GM12878 (cell line): ENCODE results near the gene RECK. TPM values are rescaled to one million over a fixed set of nuclear protein-coding genes. Genes with fewer than 3 reads are reported as not detected.

Experiments used
- ATAC-seq: fragments of 200-7000 bp; cut with Tn5 transposase; 3 replicates; pipeline ENCODE4 v1.9.1; 2020; ENCODE audit warnings: mild to moderate bottlenecking, moderate library complexity
- BruUV-seq: library from RNA; stranded (reverse); fragments of 400-500 nt; replicated peaks from 2 replicates; lab custom pipeline; 2021; lab: Mats Ljungman, UMichigan
- CTCF ChIA-PET: fragments of 300-600 bp; sonication (Branson Sonifier 250); formaldehyde crosslinking; extraction: SDS; loops from one replicate; lab custom pipeline; 2021; ENCODE audit warnings: inconsistent platforms; lab: Yijun Ruan, JAX
- POLR2A ChIA-PET: fragments of 350-600 bp; formaldehyde crosslinking; extraction: SDS; loops from one replicate; lab custom pipeline; 2021; ENCODE audit warnings: inconsistent platforms; lab: Charles Lee
- RAD21 ChIA-PET: fragments of 300-600 bp; sonication (Branson Sonifier 250); formaldehyde crosslinking; loops from one replicate; lab custom pipeline; 2023; ENCODE audit warnings: antibody characterized with exemption; ENCODE audit not compliant: unreplicated experiment; lab: Charles Lee
- SMC1A ChIA-PET: fragments of 300-600 bp; sonication (Branson Sonifier 250); formaldehyde crosslinking; loops from one replicate; lab custom pipeline; 2023; ENCODE audit not compliant: unreplicated experiment, uncharacterized antibody; lab: Charles Lee
- DNase-seq: peaks from one replicate; pipeline ENCODE4 v3.0.0-alpha.2; 2011; ENCODE audit warnings: low read depth, low spot score
- FAIRE-seq: peaks from 3 replicates; lab custom pipeline; 2011; peaks lifted over from hg19 to GRCh38; lab: Jason Lieb, UNC
- H2AFZ ChIP-seq: 2 replicates; pipeline ENCODE4 v1.6.0; 2011; ENCODE audit warnings: low read depth, low read length, control low read depth; ENCODE audit not compliant: control insufficient read depth
- H3K27ac ChIP-seq: 2 replicates; pipeline ENCODE4 v1.5.1; 2011; ENCODE audit warnings: control low read depth; ENCODE audit not compliant: control insufficient read depth, insufficient read depth
- H3K27me3 ChIP-seq, 2 experiments: replicated peaks in 1 of 2; 2 replicates each; pipeline versions ENCODE4 v1.6.0 to v1.6.1; 2011; ENCODE audit warnings: low read length in 1 of 2; ENCODE audit not compliant: control insufficient read depth in 2 of 2, insufficient read depth in 2 of 2
- H3K36me3 ChIP-seq, 2 experiments: 2 replicates each; pipeline ENCODE4 v1.5.1; 2011; ENCODE audit warnings: low read length in 1 of 2; ENCODE audit not compliant: control insufficient read depth in 2 of 2, insufficient read depth in 2 of 2
- H3K4me1 ChIP-seq: 2 replicates; pipeline ENCODE4 v1.6.1; 2011; ENCODE audit warnings: mild to moderate bottlenecking, low read length, moderate library complexity, mixed read lengths; ENCODE audit not compliant: control insufficient read depth, insufficient read depth
- H3K4me2 ChIP-seq: 2 replicates; pipeline ENCODE4 v1.6.0; 2011; ENCODE audit warnings: control low read depth; ENCODE audit not compliant: control insufficient read depth, insufficient read depth
- H3K4me3 ChIP-seq: fragments of 200-600 bp; sonication (generic); 2 replicates; pipeline ENCODE4 v1.5.1; 2016
- H3K79me2 ChIP-seq: 2 replicates; pipeline ENCODE4 v1.6.0; 2011; ENCODE audit warnings: low read length; ENCODE audit not compliant: control insufficient read depth, insufficient read depth
- H3K9ac ChIP-seq: 2 replicates; pipeline ENCODE4 v1.8.0; 2011; ENCODE audit warnings: low read length, control low read depth, mixed read lengths; ENCODE audit not compliant: control insufficient read depth, insufficient read depth
- H3K9me3 ChIP-seq: replicated peaks from 3 replicates; pipeline ENCODE4 v1.5.1; 2011; ENCODE audit warnings: mild to moderate bottlenecking, low read length; ENCODE audit not compliant: control insufficient read depth, insufficient read depth
- H4K20me1 ChIP-seq: 2 replicates; pipeline ENCODE4 v1.6.0; 2011; ENCODE audit not compliant: control insufficient read depth, insufficient read depth
- CHD1 ChIP-seq: IDR thresholded peaks from 2 replicates; pipeline ENCODE4 v1.6.1; 2012; ENCODE audit warnings: low read depth, low read length, improper control_type of control experiment
- EP300 ChIP-seq, 2 experiments: fragments of 150-350 bp in 1 of 2; IDR thresholded peaks; 2 replicates each; pipeline ENCODE4 v1.6.1; 2011 to 2012; ENCODE audit warnings: low read depth in 2 of 2, low read length in 2 of 2, borderline replicate concordance in 1 of 2, improper control_type of control experiment in 1 of 2, inconsistent platforms in 1 of 2; ENCODE audit not compliant: control insufficient read depth in 1 of 2
- HCFC1 ChIP-seq: fragments of 150-350 bp; IDR thresholded peaks from 2 replicates; pipeline ENCODE4 v1.6.1; 2014; ENCODE audit warnings: low read length
- KLF5 ChIP-seq: fragments of 450-650 bp; IDR thresholded peaks from 2 replicates; pipeline ENCODE4 v1.6.1; 2014; ENCODE audit warnings: mild to moderate bottlenecking; ENCODE audit not compliant: partially characterized antibody
- PML ChIP-seq: IDR thresholded peaks from 2 replicates; pipeline ENCODE4 v1.6.1; 2012; ENCODE audit warnings: low read length, inconsistent platforms
- RAD51 ChIP-seq: fragments of 450-650 bp; IDR thresholded peaks from 2 replicates; pipeline ENCODE4 v1.6.1; 2016; ENCODE audit warnings: moderate library complexity, mild to moderate bottlenecking, inconsistent platforms
- SMAD1 ChIP-seq: fragments of 450-650 bp; IDR thresholded peaks from 2 replicates; pipeline ENCODE4 v1.6.1; 2018; ENCODE audit warnings: mild to moderate bottlenecking, low read depth; ENCODE audit not compliant: partially characterized antibody
- SRF ChIP-seq, 2 experiments: IDR thresholded peaks; 2 replicates each; pipeline ENCODE4 v1.6.1; 2011; ENCODE audit warnings: low read depth in 2 of 2, low read length in 2 of 2, mild to moderate bottlenecking in 1 of 2, moderate library complexity in 1 of 2
- ZNF217 ChIP-seq: fragments of 450-650 bp; IDR thresholded peaks from 2 replicates; pipeline ENCODE4 v1.6.1; 2017; ENCODE audit warnings: antibody characterized with exemption, mild to moderate bottlenecking
- ZNF24 ChIP-seq: fragments of 450-650 bp; IDR thresholded peaks from 2 replicates; pipeline ENCODE4 v1.6.1; 2017; ENCODE audit warnings: antibody characterized with exemption, mild to moderate bottlenecking
- ZNF384 ChIP-seq: IDR thresholded peaks from 2 replicates; pipeline ENCODE4 v1.6.1; 2012; ENCODE audit warnings: low read depth, mild to moderate bottlenecking, low read length, improper control_type of control experiment, borderline replicate concordance
- ZSCAN29 ChIP-seq: fragments of 450-650 bp; IDR thresholded peaks from 2 replicates; pipeline ENCODE4 v1.6.1; 2017; ENCODE audit warnings: mild to moderate bottlenecking, moderate library complexity
- ZZZ3 ChIP-seq: IDR thresholded peaks from 2 replicates; pipeline ENCODE4 v1.6.1; 2011; ENCODE audit warnings: low read depth; ENCODE audit not compliant: control insufficient read depth, insufficient read length
- WGBS: methylation state at CpG from one replicate; pipeline ENCODE4 v1.1.6; 2016; ENCODE audit warnings: low lambda C conversion rate; ENCODE audit not compliant: insufficient replicate concordance, insufficient coverage; ENCODE audit errors: missing lambda C conversion rate; 5-methylcytosine and 5-hydroxymethylcytosine counted together
- in situ Hi-C: fragments of 300-500 bp; cut with MboI; formaldehyde crosslinking; loops from 9 replicates; pipeline ENCODE4 v1.14.3; 2018; ENCODE audit warnings: mixed read lengths
- intact Hi-C: fragments of 100-400 bp; cut with micrococcal nuclease; formaldehyde crosslinking; loops from one replicate; pipeline ENCODE4 v1.14.2; 2022; ENCODE audit not compliant: unreplicated experiment
- polyA plus RNA-seq, 11 experiments: library from polyadenylated mRNA; depleted of rRNA in 4 of 11; unstranded in 6 of 11; stranded (reverse) in 5 of 11; fragments of >200 nt; fragmentation: Nextera tagmentation in 4 of 11; fragmentation: Illumina TruSeq in 1 of 11; extraction: Ambion mirVana in 4 of 11; extraction: Trizol in 1 of 11; gene quantifications; 1 replicate in 1 of 11; 2 replicates in 10 of 11; pipeline versions ENCODE4 v1.2.1 to v1.2.3, GENCODE V29; 2011 to 2016; ENCODE audit warnings: inconsistent platforms in 2 of 11, missing spikeins in 2 of 11, low read depth in 1 of 11
- total RNA-seq, 4 experiments: library from RNA; depleted of rRNA in 3 of 4; stranded (reverse); fragments of >200 nt in 3 of 4; fragmentation: Illumina TruSeq in 1 of 4; extraction: Trizol in 1 of 4; gene quantifications; 2 replicates each; pipeline versions ENCODE4 v1.2.1 to v1.2.3, GENCODE V29; 2013 to 2021
- TF ChIP-seq, protein P1 (sequence below): fragments of 450-650 bp; IDR thresholded peaks from 2 replicates; pipeline ENCODE4 v1.6.1; 2018; ENCODE audit warnings: borderline replicate concordance, mild to moderate bottlenecking; ENCODE audit not compliant: partially characterized antibody
- TF ChIP-seq, protein P2 (sequence below): fragments of 450-650 bp; IDR thresholded peaks from 2 replicates; pipeline ENCODE4 v1.6.1; 2016; ENCODE audit warnings: mild to moderate bottlenecking
- TF ChIP-seq, protein P3 (sequence below): fragments of 450-650 bp; IDR thresholded peaks from 2 replicates; pipeline ENCODE4 v1.6.1; 2017; ENCODE audit warnings: low read depth, mild to moderate bottlenecking, moderate library complexity

Gene RECK
- total and polyA plus RNA-seq, 10 of the 15 experiments (the other 5 are each of a cell fraction or from before 2014, with no cell fraction given): 0.02 to 0.40 (median 0.13) TPM

DNA sequence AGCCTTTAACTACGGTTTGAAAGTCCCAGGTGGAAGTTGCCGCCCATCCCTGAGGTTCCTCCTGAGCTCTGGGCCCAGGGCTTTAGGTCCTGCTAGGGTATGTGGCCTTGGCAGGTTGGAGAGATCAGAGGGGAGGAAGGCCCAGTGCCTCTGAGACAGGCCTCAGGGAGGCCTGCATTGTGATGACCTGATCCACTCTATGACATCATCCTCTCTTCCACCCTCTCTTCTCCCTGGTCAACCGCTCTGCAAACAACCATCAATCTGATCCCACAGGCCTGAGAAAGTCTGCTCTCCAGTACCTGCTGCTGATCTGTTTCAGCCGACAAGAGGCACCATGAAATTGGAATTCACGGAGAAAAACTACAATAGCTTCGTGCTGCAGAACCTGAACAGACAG is 132.5 kb downstream of the RECK start, which contains the start of gene CCIN:
CCIN (plus strand) TSS at position 223 of the 400 bp plus-strand sequence; CDS start at position 338, 115 bp downstream.
- RAD21 ChIA-PET: interaction anchor here (1.6 to 7.2 kb wide), 2 partner anchors 67 to 160 kb away, joined by 4 to 105 read pairs; no protein-coding TSS in a partner anchor
- intact Hi-C loops (loop anchor here (10.0 kb wide), 1 partner anchor 134 kb away; the partner anchor contains the start of gene RECK), in situ Hi-C loops (loop anchor here (5.0 kb wide), 1 partner anchor 67 kb away; no protein-coding TSS in a partner anchor)
- Histone ChIP-seq H3K4me2 (no peak within 1 kb of the TSS), H3K36me3 (no peaks in the 10 kb centered on the region), H4K20me1 (no peaks in the 10 kb centered on the region), H3K9ac (no peak within 1 kb of the TSS), H2AFZ (no peak within 1 kb of the TSS), H3K4me1 (peaks cover 3% of the 10 kb centered on the region; the same call in 1 of the 2 replicates), H3K4me3 (no peak within 1 kb of the TSS), H3K27ac (no peak within 1 kb of the TSS), H3K9me3 (no peaks in the 10 kb centered on the region), H3K79me2 (no peaks in the 10 kb centered on the region), H3K27me3 (no peaks in the 10 kb centered on the region; a peak in 2 of 4 replicates)
- no peak for FAIRE-seq
- BruUV-seq: no TSS peak
- CTCF ChIA-PET: interaction anchor here (0.6 to 7.8 kb wide), 4 partner anchors 9 to 146 kb away, joined by 3 to 258 read pairs (median 4); no protein-coding TSS in a partner anchor
- DNase-seq: no peak
- POLR2A ChIA-PET: no interaction called here
- SMC1A ChIA-PET: interaction anchor here (1.8 to 9.1 kb wide), 2 partner anchors 21 to 66 kb away, joined by 5 to 134 read pairs; no protein-coding TSS in a partner anchor
- no peak for ATAC-seq
- 65% methylated on average over 6 of the region's 6 CpGs for WGBS
- no peak for TF ChIP-seq KLF5
- no peak for TF ChIP-seq SMAD1
- no peak for TF ChIP-seq ZSCAN29
- TF ChIP-seq SRF (IDR thresholded peaks at IDR 0.05; ENCODE audit: low read depth in 2 of 2, low read length in 2 of 2): no peak
- no peak for TF ChIP-seq RAD51
- no peak for TF ChIP-seq ZZZ3
- no peak for TF ChIP-seq PML
- TF ChIP-seq, protein P1, sequence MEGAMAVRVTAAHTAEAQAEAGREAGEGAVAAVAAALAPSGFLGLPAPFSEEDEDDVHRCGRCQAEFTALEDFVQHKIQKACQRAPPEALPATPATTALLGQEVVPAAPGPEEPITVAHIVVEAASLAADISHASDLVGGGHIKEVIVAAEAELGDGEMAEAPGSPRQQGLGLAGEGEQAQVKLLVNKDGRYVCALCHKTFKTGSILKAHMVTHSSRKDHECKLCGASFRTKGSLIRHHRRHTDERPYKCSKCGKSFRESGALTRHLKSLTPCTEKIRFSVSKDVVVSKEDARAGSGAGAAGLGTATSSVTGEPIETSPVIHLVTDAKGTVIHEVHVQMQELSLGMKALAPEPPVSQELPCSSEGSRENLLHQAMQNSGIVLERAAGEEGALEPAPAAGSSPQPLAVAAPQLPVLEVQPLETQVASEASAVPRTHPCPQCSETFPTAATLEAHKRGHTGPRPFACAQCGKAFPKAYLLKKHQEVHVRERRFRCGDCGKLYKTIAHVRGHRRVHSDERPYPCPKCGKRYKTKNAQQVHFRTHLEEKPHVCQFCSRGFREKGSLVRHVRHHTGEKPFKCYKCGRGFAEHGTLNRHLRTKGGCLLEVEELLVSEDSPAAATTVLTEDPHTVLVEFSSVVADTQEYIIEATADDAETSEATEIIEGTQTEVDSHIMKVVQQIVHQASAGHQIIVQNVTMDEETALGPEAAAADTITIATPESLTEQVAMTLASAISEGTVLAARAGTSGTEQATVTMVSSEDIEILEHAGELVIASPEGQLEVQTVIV: no peak
- TF ChIP-seq HCFC1: no peak
- TF ChIP-seq EP300 (IDR thresholded peaks at IDR 0.05; ENCODE audit: borderline replicate concordance in 1 of 2, control insufficient read depth in 1 of 2, low read depth in 2 of 2, low read length in 2 of 2): no peak
- no peak for TF ChIP-seq CHD1
- TF ChIP-seq, protein P2, sequence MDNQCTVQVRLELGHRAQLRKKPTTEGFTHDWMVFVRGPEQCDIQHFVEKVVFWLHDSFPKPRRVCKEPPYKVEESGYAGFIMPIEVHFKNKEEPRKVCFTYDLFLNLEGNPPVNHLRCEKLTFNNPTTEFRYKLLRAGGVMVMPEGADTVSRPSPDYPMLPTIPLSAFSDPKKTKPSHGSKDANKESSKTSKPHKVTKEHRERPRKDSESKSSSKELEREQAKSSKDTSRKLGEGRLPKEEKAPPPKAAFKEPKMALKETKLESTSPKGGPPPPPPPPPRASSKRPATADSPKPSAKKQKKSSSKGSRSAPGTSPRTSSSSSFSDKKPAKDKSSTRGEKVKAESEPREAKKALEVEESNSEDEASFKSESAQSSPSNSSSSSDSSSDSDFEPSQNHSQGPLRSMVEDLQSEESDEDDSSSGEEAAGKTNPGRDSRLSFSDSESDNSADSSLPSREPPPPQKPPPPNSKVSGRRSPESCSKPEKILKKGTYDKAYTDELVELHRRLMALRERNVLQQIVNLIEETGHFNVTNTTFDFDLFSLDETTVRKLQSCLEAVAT: no peak
- no peak for TF ChIP-seq ZNF384
- TF ChIP-seq ZNF24: no peak
- TF ChIP-seq ZNF217: no peak
- TF ChIP-seq, protein P3, sequence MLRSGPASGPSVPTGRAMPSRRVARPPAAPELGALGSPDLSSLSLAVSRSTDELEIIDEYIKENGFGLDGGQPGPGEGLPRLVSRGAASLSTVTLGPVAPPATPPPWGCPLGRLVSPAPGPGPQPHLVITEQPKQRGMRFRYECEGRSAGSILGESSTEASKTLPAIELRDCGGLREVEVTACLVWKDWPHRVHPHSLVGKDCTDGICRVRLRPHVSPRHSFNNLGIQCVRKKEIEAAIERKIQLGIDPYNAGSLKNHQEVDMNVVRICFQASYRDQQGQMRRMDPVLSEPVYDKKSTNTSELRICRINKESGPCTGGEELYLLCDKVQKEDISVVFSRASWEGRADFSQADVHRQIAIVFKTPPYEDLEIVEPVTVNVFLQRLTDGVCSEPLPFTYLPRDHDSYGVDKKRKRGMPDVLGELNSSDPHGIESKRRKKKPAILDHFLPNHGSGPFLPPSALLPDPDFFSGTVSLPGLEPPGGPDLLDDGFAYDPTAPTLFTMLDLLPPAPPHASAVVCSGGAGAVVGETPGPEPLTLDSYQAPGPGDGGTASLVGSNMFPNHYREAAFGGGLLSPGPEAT: no peak
